WTC11 (cell line): ENCODE data around the gene PXK. TPM values are rescaled to one million over a fixed set of nuclear protein-coding genes. Genes with fewer than 3 reads are reported as not detected.

Source experiments
- ATAC-seq: fragments of 200-7000 bp; cut with Tn5 transposase; 2 replicates; pipeline ENCODE4 v1.10.0; 2021; ENCODE audit warnings: mild to moderate bottlenecking, moderate library complexity
- CTCF ChIA-PET: fragments of 300-600 bp; sonication (Branson Sonifier 250); formaldehyde crosslinking; loops from one replicate; lab custom pipeline; 2021; ENCODE audit warnings: antibody characterized with exemption; lab: Charles Lee
- POLR2A ChIA-PET: fragments of 350-600 bp; sonication (Branson Sonifier 250); formaldehyde crosslinking; loops from one replicate; lab custom pipeline; 2021; ENCODE audit warnings: antibody characterized with exemption; lab: Charles Lee
- DNase-seq: peaks from one replicate; pipeline ENCODE4 v3.0.0; 2021; ENCODE audit warnings: low spot score
- H3K27ac Mint-ChIP-seq: 2 replicates; pipeline ENCODE4 v1.8.0; 2021; ENCODE audit warnings: mixed read lengths
- H3K27me3 Mint-ChIP-seq: 2 replicates; pipeline ENCODE4 v1.8.0; 2021; ENCODE audit warnings: low read depth, mild to moderate bottlenecking, moderate library complexity, mixed read lengths
- H3K36me3 Mint-ChIP-seq: 2 replicates; pipeline ENCODE4 v1.8.0; 2021; ENCODE audit warnings: mixed read lengths
- H3K4me1 Mint-ChIP-seq: 2 replicates; pipeline ENCODE4 v1.8.0; 2022; ENCODE audit warnings: mixed read lengths
- H3K4me3 Mint-ChIP-seq: 2 replicates; pipeline ENCODE4 v1.8.0; 2021; ENCODE audit warnings: mild to moderate bottlenecking, moderate library complexity, mixed read lengths
- H3K9me3 Mint-ChIP-seq: 2 replicates; pipeline ENCODE4 v1.8.0; 2021; ENCODE audit warnings: mixed read lengths
- ATF1 ChIP-seq: sonication (generic); formaldehyde crosslinking; IDR thresholded peaks from 2 replicates; pipeline ENCODE4 v1.8.1; 2023; ENCODE audit warnings: mild to moderate bottlenecking, moderate library complexity, missing genetic modification reagents
- ATF3 ChIP-seq: sonication (generic); formaldehyde crosslinking; conservative IDR thresholded peaks from 2 replicates; pipeline ENCODE4 v1.8.1; 2022; ENCODE audit warnings: mild to moderate bottlenecking, missing genetic modification reagents
- CBFB ChIP-seq: sonication (generic); formaldehyde crosslinking; IDR thresholded peaks from 2 replicates; pipeline ENCODE4 v1.8.1; 2022; ENCODE audit warnings: mild to moderate bottlenecking, low read depth, missing genetic modification reagents
- E2F4 ChIP-seq: sonication (generic); formaldehyde crosslinking; IDR thresholded peaks from 2 replicates; pipeline ENCODE4 v1.8.1; 2022; ENCODE audit warnings: low read depth, mild to moderate bottlenecking, moderate library complexity, missing genetic modification reagents, borderline replicate concordance
- EMX1 ChIP-seq: fragments of 250-450 bp; sonication (Bioruptor Pico); IDR thresholded peaks from 2 replicates; pipeline ENCODE4 v1.8.0; 2021; ENCODE audit warnings: mild to moderate bottlenecking
- ETV6 ChIP-seq: sonication (generic); formaldehyde crosslinking; IDR thresholded peaks from 2 replicates; pipeline ENCODE4 v1.8.1; 2022; ENCODE audit warnings: mild to moderate bottlenecking, missing genetic modification reagents
- FOXP4 ChIP-seq: sonication (generic); formaldehyde crosslinking; IDR thresholded peaks from 2 replicates; pipeline ENCODE4 v1.8.0; 2022; ENCODE audit warnings: mild to moderate bottlenecking, missing genetic modification reagents
- HMGA2 ChIP-seq: fragments of 250-450 bp; sonication (Bioruptor Pico); IDR thresholded peaks from 2 replicates; pipeline ENCODE4 v1.4.0; 2021; ENCODE audit warnings: mild to moderate bottlenecking, moderate library complexity
- MAX ChIP-seq: sonication (generic); formaldehyde crosslinking; IDR thresholded peaks from 2 replicates; pipeline ENCODE4 v1.8.0; 2022; ENCODE audit warnings: mild to moderate bottlenecking, missing genetic modification reagents
- NFE2L1 ChIP-seq: sonication (generic); formaldehyde crosslinking; IDR thresholded peaks from 2 replicates; pipeline ENCODE4 v1.8.1; 2023; ENCODE audit warnings: missing genetic modification reagents
- PRRX2 ChIP-seq: fragments of 250-450 bp; sonication (Bioruptor Pico); IDR thresholded peaks from 2 replicates; pipeline ENCODE4 v1.8.0; 2021; ENCODE audit warnings: mild to moderate bottlenecking
- SP1 ChIP-seq: sonication (generic); formaldehyde crosslinking; conservative IDR thresholded peaks from 2 replicates; pipeline ENCODE4 v1.8.1; 2022; ENCODE audit warnings: missing genetic modification reagents
- TCF7 ChIP-seq: sonication (generic); formaldehyde crosslinking; IDR thresholded peaks from 2 replicates; pipeline ENCODE4 v1.8.0; 2022; ENCODE audit warnings: mild to moderate bottlenecking, low read depth, missing genetic modification reagents, moderate library complexity
- TP53 ChIP-seq: sonication (generic); formaldehyde crosslinking; IDR thresholded peaks from 2 replicates; pipeline ENCODE4 v1.8.1; 2023; ENCODE audit warnings: mild to moderate bottlenecking, missing genetic modification reagents
- USF2 ChIP-seq: sonication (generic); formaldehyde crosslinking; IDR thresholded peaks from 2 replicates; pipeline ENCODE4 v1.8.1; 2023; ENCODE audit warnings: mild to moderate bottlenecking, missing genetic modification reagents, moderate library complexity
- ZBTB21 ChIP-seq: sonication (generic); formaldehyde crosslinking; IDR thresholded peaks from 2 replicates; pipeline ENCODE4 v1.8.1; 2023; ENCODE audit warnings: mild to moderate bottlenecking, missing genetic modification reagents, borderline replicate concordance
- ZBTB43 ChIP-seq: sonication (generic); formaldehyde crosslinking; IDR thresholded peaks from 2 replicates; pipeline ENCODE4 v1.8.1; 2023; ENCODE audit warnings: mild to moderate bottlenecking, missing genetic modification reagents
- ZMAT4 ChIP-seq: fragments of 250-450 bp; sonication (Bioruptor Pico); IDR thresholded peaks from 2 replicates; pipeline ENCODE4 v1.9.0; 2021; ENCODE audit warnings: mild to moderate bottlenecking
- ZNF317 ChIP-seq: sonication (generic); formaldehyde crosslinking; IDR thresholded peaks from 2 replicates; pipeline ENCODE4 v1.8.1; 2023; ENCODE audit warnings: low read depth, mild to moderate bottlenecking, moderate library complexity, missing genetic modification reagents, borderline replicate concordance
- ZNF425 ChIP-seq: fragments of 250-450 bp; sonication (Bioruptor Pico); conservative IDR thresholded peaks from 2 replicates; pipeline ENCODE4 v1.9.0; 2021; ENCODE audit warnings: mild to moderate bottlenecking
- total RNA-seq: library from RNA; stranded (reverse); gene quantifications from 3 replicates; pipeline ENCODE4 v1.2.3, GENCODE V29; 2021

PXK gene
- total RNA-seq, 1 experiment from 2014 or later, result 9.4 TPM

GRCh38 chr3:58305882-58306711 lies 26.6 kb upstream of the PXK start, which contains the start of the genes HTD2 and RPP14 (continued):
- TF ChIP-seq MAX, result peak; percentile 88
- peak; percentile 93 for TF ChIP-seq SP1 (CRISPR knock-in tag)
- no peak for TF ChIP-seq ZMAT4 (CRISPR knock-in tag)
- TF ChIP-seq TP53 (CRISPR knock-in tag), result 0 out of 2 replicates have a peak, but pooled peaks have one; percentile 17
- no peak for TF ChIP-seq EMX1 (CRISPR knock-in tag)
- no peak; the same call in 1 of the 2 replicates for TF ChIP-seq CBFB (CRISPR knock-in tag)
- no peak; the same call in 1 of the 2 replicates for TF ChIP-seq NFE2L1 (CRISPR knock-in tag)
- TF ChIP-seq, all 79 proteins: peak for 21

- no peak for ATAC-seq
- ChIA-PET CTCF (interaction anchor here (0.6 to 3.5 kb wide), 26 partner anchors 11 to 296 kb away, joined by 3 to 76 read pairs (median 8); partner anchors contain the start of genes ABHD6, ACOX2, KCTD6 and PDHB), POLR2A (no interaction called here)
- Mint-ChIP-seq H3K4me1 (peaks cover 11% of the 10 kb centered on the region), H3K4me3 (peak overlapping the region; percentile 95), H3K9me3 (no peaks in the 10 kb centered on the region), H3K27me3 (peaks cover 4% of the 10 kb centered on the region), H3K27ac (no peak overlapping the region; the same call in 1 of the 2 replicates), H3K36me3 (peaks cover 22% of the 10 kb centered on the region)
- TF ChIP-seq ETV6 (CRISPR knock-in tag) (no peak), HMGA2 (no peak), FOXP4 (CRISPR knock-in tag) (no peak), ZBTB21 (CRISPR knock-in tag) (no peak), E2F4 (CRISPR knock-in tag) (no peak), USF2 (CRISPR knock-in tag) (no peak), ATF1 (CRISPR knock-in tag) (no peak), ATF3 (CRISPR knock-in tag) (no peak), ZNF317 (CRISPR knock-in tag) (no peak)
- no peak for DNase-seq
Measured at GRCh38 chr3:58307639-58308215, 25.0 kb upstream of the PXK start.

- TF ChIP-seq HMGA2 (no peak), ZNF425 (CRISPR knock-in tag) (no peak), ZBTB43 (CRISPR knock-in tag) (no peak), TCF7 (no peak), PRRX2 (CRISPR knock-in tag) (no peak)
- TF ChIP-seq, all 79 proteins: peak for 0
- H3K4me1 Mint-ChIP-seq, result peaks cover 11% of the 10 kb centered on the region
- ChIA-PET CTCF (interaction anchor here (0.9 to 1.2 kb wide), 2 partner anchors 81 to 121 kb away, joined by 3 to 5 read pairs; no protein-coding TSS in a partner anchor), POLR2A (no interaction called here)
- peaks cover 30% of the 10 kb centered on the region for H3K36me3 Mint-ChIP-seq
- H3K9me3 Mint-ChIP-seq, result no peaks in the 10 kb centered on the region
- no peak for ATAC-seq
- peak overlapping the region; percentile 49; the same call in 1 of the 2 replicates for H3K27ac Mint-ChIP-seq
- no peak overlapping the region for H3K4me3 Mint-ChIP-seq
- DNase-seq, result no peak
- peaks cover 3% of the 10 kb centered on the region for H3K27me3 Mint-ChIP-seq
Measured at GRCh38 chr3:58308728-58309127, 24.0 kb upstream of the PXK start.
